OCI-LY1 (cell line): ENCODE results near the gene PIAS1.

ENCODE experiments used
- CTCF ChIP-seq: fragments of 200-600 bp; sonication (generic), shearing (Covaris generic); IDR thresholded peaks from 2 replicates; pipeline ENCODE4 v1.5.1; 2017; ENCODE audit warnings: mild to moderate bottlenecking, antibody characterized with exemption, low read length, moderate library complexity, mixed read lengths
- EZH2 ChIP-seq: fragments of 200-600 bp; sonication (generic), shearing (Covaris generic); IDR thresholded peaks from 2 replicates; pipeline ENCODE4 v1.8.0; 2017; ENCODE audit warnings: borderline replicate concordance, mixed run types, mild to moderate bottlenecking, antibody characterized with exemption, low read length, moderate library complexity, mixed read lengths

- TF ChIP-seq CTCF (no peak), EZH2 (no peak)
Observed at GRCh38 chr15:68045289-68046265, 8.5 kb upstream of the PIAS1 start.
